Kidney capillary endothelial cell (primary cell): ENCODE results near the gene ZBTB39.
"Not testable (repeated sequence)": the region's sequence is repeated elsewhere in the genome, so short reads cannot be mapped to it uniquely, and the experiment has no call there.

Experiments used
- DNase-seq: peaks from one replicate; pipeline ENCODE4 v3.0.0-alpha.2; 2018; ENCODE audit warnings: low spot score

The ZBTB39 gene

DNA sequence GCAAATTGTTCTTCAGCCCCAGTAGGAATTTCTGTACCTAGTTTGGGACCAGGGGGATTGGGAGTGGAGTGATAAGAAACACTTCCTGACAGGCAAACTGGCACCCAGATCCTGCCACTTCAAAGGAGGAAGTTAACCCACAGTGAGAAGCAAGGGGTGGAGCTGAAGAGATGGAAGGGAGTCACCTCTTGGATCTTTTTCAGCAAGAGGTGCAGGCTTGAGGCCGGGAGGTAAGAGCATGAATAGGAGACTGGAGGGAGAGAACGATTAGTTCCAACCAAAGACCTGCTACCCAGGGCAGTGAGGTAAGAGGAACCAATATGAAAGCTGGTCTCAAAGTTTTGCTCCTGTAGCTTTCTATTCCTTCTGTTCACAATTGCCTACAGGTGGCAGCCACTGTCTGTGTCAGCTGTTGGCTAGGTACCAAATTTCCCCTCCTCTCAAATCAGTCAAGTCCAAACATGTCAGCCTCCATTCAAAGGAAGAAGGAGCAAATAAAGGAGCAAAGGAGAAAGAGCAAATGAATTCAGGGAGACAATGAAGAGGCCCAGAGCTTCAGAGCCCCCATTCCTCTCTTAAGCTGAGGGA is 24.9 kb upstream of the ZBTB39 start:
- DNase-seq, result no peak

DNA sequence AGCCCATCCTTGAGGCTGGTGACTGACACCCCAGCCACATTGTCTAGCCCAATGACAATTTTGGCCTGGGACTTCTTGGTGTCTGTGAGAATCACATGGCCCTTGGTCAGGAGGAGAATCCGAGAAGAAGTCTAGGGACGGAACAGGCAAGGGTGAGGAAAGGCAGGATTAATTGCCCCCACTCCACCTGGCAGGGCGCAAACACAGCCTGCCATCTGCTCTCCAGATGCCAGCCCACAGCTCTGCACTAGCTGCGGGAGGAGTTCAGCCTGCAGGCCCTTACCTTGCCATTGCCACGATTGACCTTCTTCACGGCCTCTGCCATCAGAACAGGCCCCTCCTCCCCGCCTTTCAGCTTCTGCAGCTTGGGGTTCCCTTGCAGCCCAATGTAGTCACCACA is 23.1 kb upstream of the ZBTB39 start:
- no peak for DNase-seq

DNA sequence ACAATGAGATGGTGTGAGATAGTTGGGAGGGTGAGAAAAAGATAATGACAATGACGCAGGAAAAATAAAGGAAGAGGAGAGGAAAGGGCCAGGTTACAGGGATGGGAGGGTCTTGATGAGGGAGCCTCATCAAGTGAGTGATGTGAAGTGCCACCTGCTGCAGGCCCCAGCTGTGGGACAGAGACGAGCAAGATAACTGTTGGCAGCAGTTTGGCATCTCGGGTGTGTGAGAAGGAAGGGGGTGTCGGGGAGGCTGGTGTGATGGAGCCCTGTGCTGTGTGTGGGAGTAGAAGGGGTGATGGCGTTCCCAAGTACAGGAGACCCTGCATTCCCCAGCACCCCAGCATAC is 21.4 kb upstream of the ZBTB39 start:
- no peak for DNase-seq

DNA sequence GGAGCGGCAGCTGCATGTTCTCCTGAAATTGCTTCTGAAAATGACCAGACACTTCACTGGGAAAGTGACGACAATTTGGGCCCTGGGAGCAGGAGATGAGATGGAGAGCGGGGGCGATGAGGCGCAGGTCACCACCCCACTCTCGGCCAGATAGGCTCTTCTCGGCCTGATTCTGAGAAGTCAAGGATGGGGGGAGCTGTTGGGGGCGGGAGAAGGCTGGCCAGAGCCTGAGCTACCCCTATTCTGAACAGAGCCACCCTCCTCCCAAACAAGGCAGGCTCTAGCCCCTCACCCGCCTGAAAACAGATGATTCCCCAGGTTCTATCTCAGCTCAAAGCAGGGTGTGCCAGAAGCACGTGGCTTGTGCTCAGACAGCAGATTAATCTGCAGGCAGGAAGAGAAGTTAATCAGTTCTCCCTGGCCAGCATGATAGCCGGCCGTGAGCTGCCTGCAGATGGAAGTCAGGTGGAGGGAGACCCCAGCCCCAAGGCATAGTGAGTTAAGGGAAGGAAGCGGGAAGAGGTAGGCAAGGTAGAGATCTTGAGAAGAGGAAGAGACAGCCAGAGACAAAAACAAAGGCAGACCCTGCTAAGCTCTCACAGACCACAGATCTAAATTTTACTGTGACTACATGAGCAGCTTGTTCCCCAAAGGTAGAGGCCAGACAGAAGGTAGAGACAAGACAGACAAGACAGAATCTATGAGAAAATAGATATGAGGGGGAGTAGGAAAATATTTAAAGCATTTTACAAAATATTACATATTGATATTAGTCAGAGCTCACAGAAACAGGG is 20.9 kb upstream of the ZBTB39 start:
- no peak for DNase-seq

DNA sequence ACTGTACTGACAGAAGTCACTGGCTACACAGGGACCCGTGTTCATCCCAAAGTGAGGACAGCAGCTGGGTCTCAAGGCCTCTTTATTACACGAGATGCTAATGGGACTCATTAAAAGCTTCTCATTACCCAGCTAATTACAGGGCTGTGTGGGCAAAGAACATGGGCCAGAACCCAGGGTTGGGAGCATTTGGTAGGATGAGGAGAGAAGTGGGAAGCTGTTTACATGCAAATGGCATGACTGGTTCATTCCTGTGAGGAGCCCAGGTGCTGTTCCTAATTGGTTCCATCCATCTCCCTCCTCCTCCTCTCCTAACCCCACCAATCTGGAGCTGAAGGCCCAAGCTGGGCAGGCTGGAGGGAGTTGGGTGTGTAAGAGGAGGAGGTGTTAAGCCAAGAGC is 18.9 kb upstream of the ZBTB39 start:
- no peak for DNase-seq

DNA sequence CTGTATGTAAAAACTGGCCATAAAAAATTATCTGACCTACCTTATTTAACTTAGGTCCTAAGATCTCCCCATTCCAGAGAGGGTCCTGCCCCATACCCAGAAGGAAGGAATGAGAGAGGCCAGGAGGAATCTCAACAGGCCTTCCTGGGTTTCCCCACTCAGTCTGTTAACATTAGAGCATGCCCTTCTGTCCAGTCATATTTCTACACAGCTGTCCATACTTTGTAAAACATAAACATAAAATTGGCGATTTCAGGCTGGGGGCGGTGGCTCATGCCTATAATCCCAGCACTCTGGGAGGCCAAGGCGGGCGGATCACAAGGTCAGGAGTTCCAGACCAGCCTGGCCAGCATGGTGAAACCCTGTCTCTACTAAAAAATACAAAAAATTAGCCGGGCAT is 16.0 kb upstream of the ZBTB39 start:
- DNase-seq, result not testable (repeated sequence)

DNA sequence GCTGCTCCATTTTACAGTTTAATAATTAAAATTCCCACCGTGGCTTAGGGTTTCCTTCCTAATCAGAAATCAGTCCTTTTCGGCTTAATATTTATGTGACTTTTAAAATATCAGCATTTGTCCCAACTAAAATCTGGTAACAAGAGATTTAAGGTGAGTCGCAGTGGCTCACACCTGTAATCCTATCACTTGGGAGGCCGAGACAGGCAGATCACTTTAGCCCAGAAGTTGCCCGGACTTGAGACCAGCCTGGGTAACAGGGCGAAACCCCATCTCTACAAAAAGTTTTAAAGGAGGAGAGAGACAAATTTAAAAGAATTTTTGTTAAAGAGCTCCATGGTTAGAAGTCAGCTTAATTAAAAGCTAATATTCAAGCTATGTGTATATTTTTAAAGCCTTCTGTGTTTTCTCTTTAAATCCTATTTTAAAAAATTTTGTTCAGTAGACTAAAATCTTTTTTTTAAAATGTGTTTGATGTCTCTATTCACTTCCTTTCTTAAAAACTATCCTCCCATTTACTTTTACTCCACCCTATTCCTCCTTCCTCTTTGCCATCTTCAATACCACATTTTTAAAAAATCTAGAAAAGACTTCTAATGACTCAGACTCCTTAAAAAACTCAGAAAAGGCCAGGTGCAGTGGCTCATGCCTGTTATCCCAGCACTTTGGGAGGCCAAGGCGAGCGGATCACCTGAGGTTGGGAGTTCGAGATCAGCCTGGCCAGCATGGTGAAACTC is 13.8 kb upstream of the ZBTB39 start:
- DNase-seq, result no peak

DNA sequence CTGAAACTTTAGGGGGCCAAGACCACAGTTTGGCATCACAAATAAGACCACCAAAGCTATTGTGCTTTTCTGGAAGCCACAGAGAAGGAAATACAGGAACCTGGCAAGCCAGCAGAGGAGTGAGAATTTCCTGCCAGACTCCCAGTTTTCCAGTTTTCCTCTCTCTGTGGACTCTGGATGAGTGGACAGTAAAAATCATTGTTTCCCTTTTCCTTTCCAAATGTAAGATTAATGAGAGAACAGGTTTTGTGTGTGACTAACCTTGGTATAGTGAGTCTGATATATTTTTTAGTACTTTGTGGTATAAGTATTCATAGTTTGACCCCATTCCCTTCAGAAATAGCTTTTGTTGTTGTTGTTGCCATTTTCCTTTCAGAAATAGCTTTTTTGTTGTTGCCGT is 12.6 kb upstream of the ZBTB39 start:
- no peak for DNase-seq

DNA sequence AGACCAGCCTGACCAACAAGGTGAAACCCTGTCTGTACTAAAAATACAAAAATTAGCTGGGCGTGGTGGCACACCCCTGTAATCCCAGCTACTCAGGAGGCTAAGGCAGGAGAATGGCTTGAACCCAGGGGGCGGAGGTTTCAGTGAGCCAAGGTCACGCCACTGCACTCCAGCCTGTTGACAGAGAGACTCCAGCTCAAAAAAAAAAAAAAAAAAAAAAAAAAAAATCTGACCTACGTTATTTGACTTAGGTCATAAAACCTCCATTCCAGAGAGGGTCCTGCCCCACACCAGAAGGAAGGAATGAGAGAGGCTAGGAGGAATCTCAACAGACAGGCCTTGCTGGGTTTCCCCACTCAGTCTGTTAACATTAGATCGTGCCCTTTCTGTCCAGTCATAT is 12.0 kb upstream of the ZBTB39 start:
- DNase-seq, result not testable (repeated sequence)

DNA sequence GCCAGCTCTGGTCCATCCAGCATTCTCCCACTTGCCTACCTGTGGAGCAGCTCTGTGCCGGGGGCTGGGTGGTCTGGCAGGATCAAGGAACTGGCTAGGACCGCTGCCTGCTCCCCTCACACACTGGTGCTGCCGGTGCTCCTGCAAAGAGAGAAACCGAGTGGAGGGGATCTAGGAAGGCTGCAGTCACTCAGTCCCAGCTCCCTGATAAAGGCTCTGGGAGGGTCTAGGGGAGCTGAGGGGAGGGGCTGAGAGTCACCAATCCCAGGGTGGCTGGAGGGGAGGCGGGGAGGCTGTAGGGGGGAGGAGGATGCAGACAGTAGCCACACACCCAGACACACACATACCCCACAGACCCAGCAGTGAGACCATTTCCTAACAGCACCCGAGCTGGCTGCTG is 10.0 kb upstream of the ZBTB39 start, which contains the start of gene TAC3:
TSS of gene TAC3 (minus strand) at position 182 of the 400 bp plus-strand sequence. CDS start 732 bp downstream, outside the sequence.
- no peak for DNase-seq

DNA sequence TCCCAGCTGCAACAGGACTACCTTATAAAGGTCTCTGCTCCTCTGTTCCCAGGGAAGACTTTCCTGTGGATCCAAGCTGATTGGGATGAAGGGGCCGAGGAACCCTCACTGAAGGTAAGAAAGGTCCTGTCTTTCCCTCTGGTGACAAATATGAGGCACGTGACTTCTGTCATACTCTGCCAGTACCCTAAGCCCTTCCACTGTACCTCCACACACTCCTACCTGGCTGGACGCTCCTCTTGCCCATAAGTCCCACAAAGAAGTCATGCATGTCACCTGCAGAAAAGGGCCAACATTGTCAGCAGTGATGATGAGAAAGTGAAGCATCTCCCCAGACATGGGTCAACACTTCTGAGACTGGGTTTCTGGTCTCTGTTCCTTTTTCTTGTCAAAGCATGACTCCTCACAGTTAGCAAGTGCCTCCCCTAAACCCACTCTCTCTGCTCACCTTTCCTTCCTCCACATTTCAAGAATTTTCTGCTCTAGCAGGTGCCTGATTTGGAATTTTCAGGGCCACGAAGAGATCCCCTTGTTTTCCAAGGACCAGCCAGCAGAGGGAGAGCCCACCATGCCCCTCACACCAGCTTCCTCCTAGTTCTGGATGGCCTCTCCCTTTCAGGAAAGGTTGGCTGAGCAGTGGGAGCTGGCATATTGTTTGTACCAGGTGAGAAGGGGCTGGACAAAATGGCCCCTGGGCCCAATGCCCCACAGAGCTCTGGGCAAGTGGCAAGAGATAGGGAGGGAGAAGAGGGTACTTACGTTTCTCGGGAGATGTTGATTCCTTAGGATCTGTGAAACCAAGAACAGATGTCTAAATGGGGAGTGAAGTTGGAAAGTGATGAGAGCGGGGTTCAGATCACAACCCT is 6.5 kb upstream of the ZBTB39 start:
- DNase-seq, result no peak

DNA sequence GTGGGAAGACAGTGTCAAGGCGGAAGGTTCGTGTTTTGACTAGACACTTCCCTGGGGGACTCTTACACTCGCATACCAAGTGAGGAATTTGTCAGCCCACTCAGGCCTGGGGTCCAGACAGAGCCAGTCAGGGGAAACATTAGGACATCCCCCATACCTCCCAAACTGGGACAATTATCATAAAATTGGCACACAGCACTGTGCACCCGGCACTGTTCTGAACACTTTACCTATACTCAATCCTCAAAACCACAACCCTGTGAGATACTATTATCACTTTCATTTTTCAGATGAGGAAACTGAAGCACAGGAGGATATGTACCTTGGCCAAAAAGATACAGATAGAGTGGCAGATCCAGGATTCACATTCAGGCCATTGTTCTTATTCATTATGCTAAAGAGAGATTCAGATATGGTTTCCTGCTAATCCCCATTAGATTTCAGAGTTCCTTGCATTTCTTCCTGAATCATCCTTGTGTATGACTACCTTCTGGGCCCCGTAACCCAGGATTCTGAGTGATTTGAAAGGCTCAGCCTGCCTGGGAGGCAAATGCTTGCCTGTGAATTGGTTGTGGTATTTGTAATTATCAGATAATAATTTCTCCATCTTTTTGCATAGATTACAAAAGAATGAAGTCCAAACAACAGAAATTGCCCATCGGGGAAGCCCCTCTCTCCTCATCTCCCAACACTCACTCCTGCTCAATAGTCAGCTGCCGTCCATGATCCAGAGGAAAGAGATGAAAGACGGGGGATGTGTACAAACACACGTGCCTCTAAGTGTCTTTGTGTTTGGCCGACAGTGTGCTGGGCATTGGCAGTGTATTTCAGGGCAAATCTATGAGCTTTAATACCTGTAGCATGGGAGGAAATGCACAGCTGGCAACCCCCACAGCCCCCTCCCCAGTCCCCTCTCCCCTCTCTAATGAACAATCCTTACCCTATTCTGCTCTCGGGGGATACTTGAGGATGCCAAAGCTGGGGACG is 5.4 kb upstream of the ZBTB39 start:
- no peak for DNase-seq

DNA sequence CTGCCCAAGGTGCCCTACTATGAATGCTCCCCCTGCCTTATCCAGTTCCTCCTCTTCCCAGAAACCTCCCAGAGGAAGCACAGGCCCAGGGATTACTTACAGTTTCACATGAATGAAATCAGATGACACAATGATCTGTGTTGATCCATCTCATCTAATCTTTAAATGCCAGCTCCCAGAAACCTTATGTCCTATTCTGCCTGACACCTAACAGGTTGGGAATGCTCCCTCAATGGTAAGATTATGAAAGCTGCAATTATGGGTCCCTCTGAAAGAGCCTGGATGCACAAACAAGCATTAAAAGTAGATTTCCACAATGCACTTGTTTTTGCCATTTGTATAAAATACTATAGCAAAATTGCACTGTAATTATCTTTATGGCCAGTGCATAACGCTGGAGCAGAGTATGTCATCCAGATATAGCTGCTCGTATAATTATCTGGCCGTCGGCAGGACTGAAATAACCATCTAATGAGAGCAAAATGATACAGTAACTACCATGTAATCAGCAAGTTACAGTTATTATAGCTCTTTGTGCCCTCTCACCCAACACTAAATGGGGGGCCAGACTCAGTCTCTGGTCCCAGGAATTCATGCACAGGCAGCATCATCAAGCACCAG is 4.4 kb upstream of the ZBTB39 start:
- DNase-seq, result no peak

DNA sequence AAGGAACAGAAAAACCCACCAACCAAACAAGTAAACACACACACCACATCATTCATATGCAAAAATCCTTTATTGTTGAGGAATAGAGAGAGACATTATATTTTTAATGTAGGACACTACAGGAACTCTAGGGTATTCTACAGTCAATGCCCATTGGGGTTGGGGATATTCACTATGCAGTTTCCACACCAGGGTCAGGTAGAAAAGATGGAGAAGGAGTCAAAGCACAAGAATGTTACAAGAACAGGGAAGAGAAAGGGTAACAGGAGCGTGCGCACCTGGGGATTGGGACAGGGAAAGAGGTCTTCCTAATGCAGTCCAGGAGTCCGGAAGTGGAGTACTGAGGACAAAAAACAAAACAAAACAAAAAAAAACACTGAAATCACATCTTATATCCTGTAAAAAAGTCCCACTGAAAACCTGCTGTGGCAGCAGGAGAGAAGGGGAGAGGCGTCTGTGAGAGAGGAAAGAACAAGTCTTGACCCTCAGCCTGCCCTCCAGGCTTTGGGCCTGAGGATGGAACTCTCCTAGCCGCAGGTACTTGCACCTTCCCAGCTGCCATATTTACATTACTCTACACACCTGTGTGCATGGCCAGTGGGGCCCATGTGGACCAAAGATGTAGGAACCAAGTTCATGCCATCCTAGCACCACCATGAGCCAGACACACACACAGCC is 3.7 kb upstream of the ZBTB39 start:
- no peak for DNase-seq

DNA sequence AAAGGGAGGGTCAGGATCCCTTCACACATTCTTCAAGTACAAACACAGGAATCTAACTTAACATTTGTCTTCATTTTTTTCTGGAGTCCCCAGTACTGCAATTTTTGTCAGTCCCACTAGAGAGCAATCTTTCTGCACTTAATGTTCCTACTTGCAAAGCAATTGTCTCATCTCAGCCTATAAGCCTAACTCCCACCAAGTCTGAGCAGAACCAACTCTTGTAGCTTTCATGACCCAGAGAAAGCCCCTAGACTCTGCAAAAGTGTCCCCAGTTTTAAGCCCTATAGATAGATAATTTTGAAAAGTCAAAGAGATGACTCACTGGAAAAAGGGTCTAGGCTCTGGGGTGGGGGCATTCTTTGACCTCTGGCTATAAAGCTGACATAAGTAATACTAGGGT is 1.8 kb upstream of the ZBTB39 start:
- peak; percentile 59 for DNase-seq

DNA sequence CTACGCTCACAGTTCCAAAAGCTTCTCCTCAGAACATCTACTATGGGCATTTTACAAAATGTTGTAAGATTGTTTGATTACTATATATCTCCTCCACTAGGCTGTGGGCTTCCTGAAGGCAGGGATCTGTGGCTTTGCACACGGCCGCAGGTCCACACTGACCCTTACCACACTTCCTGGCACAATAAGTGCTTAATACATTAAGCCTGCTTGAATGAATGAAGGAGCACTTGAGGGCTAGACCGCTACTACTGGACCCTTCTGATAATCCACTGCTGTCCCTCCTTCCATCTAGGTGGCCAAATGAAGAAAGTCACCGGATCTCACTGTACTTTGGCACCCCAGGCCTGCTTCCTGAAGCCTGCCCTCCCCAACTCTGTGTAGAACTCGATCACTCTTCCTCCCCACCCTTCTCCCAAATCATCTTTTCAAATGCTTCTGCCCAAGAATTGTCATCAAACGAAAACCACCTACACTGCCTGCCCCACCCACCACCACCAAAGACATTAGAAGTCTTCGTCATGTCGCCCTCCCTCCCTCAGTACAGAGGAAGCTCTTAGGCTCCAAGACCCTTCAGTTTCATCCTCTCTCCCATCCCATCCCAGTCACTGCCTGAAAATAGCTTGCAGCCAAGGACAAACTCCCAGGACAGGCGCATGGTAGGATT is 596 bp upstream of the ZBTB39 start:
- DNase-seq, result no peak

DNA sequence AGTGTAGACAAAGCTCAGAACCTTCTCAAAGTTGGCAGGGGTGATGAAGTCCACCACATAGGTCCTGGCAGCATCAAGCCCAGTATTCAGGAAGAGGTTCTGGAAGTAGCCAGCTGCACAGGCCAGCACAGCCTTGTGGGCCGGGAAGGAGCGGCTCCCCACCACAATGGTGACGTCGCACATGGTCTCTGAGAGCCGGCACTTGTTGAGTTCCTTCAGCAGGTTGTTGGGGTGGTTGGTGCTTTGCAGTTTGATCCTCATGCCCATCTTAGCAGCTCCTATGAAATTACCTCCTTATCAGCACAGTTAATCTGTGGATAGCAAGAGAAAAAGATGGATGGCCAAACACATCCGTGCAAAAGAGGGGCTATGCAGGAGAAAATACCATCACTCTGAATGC is 1.7 kb downstream of the ZBTB39 start:
- DNase-seq, result no peak

DNA sequence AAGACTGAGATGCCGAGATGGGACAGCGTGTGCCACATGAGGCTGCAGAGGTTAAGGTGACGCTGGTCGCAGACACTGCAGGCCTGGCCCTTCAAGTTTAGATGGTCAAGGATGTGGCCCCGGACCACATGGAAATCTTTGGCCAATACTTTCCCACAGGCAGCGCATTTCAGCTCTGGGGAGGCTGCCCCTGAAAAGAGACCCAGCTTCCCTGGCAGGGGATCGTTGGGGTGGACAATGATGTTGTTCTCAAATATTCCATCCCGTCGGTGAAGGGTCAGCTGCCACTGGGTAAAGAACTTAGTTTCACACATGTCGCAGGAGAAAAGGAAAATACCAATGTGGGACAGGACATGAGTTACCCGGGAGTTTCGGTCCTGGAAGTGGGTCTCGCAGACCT is 3.0 kb downstream of the ZBTB39 start:
- no peak for DNase-seq

DNA sequence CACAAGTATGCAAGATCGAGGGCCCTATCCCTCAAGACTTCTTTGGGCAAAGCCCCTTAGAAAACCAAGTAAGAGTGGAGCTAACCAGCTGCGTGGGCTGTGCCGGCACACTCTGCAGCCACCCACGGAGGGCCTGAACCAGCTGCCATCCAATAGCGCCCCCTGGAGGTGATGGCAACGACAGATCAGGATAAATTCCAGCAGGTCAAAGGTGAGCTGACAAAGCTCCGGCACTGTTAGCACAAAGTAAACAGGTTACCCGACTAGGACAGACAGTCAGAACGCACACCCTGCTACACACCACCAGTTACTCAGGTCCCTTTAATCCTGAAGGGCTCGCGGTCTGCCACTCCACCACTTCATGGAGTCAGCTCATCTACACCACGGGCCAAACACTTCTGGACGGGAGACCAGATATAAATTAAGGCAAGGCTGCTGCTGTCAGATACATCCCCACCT is 4.9 kb downstream of the ZBTB39 start:
- peak; percentile 72 for DNase-seq
